Activated gamma-delta T cell treated with Interleukin-2 at 50 U/mL for 16 hours (primary cell): ENCODE results near the gene CHD1L.
"Not testable (repeated sequence)": the region's sequence is repeated elsewhere in the genome, so short reads cannot be mapped to it uniquely, and the experiment has no call there.

Experiments
- DNase-seq: peaks from one replicate; pipeline ENCODE4 v3.0.0-alpha.2; 2020

Gene CHD1L

GRCh38 chr1:147242449-147243227 lies at the start of gene CHD1L:
Gene CHD1L, plus strand, starts transcription at chr1:147242684. Its CDS starts 20 bp downstream, at chr1:147242704.
- peak; percentile 92 for DNase-seq

DNA sequence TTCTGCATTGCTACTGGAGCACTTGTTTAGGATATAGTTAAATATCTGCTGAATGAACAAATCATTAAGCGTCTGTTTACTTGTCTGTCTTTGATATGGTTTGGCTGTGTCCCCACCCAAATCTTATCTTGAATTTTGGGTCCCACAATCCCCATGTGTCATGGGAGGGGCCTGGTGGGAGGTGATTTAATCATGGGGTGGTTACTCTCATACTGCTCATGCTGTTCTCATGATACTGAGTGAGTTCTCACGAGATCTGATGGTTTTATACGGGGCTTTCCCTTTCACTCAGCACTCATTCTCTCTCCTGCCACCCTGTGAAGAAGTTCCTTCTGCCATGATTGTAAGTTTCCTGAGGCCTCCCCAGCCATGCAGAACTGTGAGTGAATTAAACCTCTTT lies 45.2 kb upstream of the CHD1L start:
- not testable (repeated sequence) for DNase-seq

DNA sequence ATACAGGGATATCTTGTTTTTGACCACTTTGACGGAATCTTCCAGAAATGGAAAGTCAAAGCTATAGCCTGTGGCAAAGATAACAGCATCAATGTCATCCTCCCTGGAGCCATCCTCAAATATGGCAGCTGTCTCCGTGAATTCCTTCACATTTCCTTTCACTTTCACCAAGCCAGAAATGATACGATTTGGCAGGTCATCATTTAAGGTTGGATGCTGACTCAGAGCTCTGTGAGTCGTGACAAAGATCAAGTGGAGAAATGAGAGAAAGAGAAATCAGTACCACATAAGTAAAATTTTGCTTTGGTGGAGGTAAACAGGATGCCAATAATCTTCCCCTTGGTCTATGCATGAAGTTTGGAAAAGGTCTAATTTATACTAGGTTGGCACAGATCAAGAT lies 41.2 kb upstream of the CHD1L start:
- DNase-seq, result no peak

- no peak for DNase-seq
These were observed 40.7 kb upstream of the CHD1L start for GRCh38 chr1:147201786-147202185.

DNA sequence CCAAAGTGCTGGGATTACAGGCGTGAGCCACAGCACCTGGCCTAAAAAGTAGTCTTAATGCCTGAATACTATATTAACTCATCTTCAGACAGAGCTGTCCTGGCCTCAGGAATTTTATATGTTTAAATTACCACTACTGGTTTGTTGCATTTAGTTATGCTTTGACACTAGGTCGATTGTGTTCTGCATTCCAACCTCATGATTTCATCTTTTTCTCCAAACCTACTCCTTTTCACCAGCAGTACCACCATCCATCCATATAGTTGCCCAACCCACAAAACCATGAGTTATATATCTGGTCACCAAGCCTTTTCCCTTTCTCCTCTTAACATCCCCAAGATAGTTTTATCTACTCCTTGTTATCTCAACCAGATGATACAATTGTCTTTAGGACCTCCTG lies 39.9 kb upstream of the CHD1L start:
- DNase-seq, result no peak

GRCh38 chr1:147204080-147204479 lies 38.4 kb upstream of the CHD1L start:
- DNase-seq, result no peak

DNA sequence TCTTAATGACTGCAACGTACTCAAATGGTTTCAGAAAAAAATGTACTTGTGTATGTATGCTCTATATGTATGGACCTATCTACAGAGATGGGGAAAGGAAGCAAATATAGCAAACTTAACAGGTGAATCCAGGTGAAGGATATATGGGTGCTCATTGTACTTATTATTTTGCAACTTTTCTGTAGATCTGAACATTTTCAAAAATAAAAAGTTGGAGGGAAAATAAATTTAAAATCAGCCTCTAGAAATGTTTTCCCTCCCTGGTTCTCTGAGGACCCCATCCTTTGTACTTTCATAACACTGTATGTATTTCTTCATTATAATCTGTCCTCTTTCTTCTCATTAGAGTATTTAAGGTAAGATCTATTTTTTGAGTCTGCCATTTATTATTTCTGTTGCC lies 35.3 kb upstream of the CHD1L start:
- no peak for DNase-seq

DNA sequence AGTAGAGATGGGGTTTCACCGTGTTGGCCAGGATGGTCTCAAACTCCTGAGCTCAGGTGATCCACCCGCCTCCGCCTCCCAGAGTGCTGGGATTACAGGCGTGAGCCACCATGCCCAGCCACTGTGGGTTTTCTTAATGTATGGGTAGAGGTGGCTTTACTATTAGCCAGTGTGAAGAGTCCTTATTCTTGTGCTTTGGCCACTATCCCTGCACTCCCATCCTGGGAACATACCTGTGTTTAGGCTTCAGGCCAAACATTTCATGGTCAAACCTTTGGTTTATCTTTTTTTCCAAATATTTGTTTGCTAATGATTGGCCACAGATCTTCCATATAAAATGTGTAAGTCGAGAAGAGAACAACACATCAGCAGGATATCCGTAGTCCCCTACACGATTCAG lies 33.9 kb upstream of the CHD1L start:
- no peak for DNase-seq

DNA sequence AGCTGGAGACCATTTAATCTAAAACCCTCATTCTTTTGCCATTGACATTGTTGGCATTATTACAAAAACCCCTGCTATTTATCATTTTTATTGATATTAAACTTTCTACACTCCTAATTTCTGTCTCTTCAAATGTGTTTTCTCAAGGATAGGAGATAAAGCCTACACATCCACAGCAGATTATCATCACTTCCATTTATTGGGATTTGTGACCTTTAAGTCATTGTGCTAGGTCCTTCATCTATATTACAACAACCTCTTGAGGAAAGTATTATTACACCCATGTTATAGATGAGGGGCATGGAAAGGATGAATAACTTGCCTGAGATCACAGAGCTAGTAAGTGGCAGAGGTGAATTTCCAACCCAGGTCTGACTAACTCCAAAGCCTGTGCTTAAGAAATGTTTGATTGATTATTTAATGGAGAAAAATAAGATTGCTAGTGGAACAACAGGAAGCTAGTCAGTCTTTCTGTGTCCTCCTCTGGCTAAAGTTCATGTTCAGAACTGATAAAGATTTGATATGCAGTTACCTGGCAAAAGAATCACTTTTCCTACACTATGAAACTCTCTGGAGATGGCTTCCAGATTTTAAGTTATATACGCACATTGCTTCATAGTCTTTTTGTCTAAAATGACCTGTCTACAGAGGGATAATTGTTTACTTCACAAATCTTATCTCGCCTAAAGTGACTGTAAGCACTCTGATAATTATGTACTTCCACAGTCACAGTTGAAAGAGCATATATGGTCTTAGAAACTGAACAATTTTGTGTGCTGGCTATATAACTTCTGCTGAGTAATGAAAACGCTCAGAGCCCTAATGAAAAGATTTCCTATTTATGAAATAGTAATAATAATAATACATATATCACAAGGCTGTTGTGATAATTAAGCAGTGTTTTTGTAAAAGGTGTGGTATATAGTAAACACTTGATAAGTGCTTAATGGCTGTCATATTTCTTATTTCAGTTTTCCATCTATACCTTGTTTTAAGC lies 32.4 kb upstream of the CHD1L start:
- DNase-seq, result no peak

GRCh38 chr1:147210987-147211386 lies 31.5 kb upstream of the CHD1L start:
- DNase-seq, result no peak

DNA sequence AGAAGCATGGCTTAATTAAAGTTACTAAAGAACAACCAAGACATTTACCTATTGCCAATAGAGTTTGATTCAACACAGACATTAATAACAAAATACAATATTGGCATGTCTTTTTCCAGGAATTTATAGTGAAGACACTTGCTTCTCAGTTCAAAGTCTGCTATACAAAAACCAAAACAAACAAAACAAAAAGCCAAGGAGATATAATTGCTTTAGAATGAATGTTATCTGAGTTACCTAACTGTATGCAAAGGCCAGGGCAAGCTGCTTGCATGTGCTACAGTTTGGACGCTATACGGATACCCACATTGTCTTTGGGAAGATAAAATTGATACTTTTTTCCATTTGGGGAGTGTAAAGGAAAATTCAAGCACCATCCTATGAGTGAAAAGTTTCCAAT lies 30.9 kb upstream of the CHD1L start:
- DNase-seq, result no peak

- no peak for DNase-seq
These were observed 29.2 kb upstream of the CHD1L start for GRCh38 chr1:147213271-147213670.

GRCh38 chr1:147214325-147214724 lies 28.2 kb upstream of the CHD1L start:
- DNase-seq, result no peak

- DNase-seq, result no peak
These were observed 27.5 kb upstream of the CHD1L start for GRCh38 chr1:147214842-147215539.

DNA sequence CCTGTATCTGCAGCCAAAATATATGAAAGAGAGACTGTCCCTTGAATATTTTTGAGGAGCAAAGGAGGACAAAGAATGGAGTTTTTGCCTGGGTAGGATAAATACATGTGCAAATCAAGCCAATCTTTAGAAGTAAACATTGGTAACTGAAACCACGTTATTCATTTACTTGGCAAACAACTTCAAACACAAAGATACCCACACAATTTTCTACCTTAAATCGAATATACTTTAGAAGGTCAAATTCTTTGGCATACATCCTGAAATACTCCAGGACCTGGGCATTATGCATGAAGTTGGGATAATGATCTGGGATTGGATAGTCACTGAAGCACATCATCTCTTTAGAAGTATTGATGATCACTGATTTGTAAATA lies 27.0 kb upstream of the CHD1L start:
- DNase-seq, result no peak

DNA sequence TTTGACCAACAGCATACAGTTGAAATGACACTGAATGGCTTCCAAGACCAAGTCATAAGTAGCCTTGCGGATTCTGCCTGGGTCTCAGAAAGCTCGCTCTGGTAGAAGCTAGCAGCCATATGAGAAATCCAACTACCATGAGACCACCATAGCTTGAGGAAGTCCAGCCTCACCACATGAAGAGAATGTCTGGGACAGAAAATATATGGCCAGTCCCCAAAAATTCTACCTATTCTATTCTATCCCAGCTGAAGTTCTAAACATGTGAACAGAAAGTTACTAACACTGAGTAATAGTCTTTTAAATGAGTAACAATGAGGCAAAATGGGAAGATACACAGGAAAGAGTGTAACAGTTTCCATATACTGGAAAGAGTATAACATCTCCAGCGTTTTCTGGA lies 26.4 kb upstream of the CHD1L start:
- DNase-seq, result no peak

GRCh38 chr1:147217141-147217540 lies 25.3 kb upstream of the CHD1L start:
- DNase-seq, result no peak

- no peak for DNase-seq
These were observed 23.9 kb upstream of the CHD1L start for GRCh38 chr1:147218606-147219005.

GRCh38 chr1:147223740-147224615 lies 18.5 kb upstream of the CHD1L start:
- no peak for DNase-seq

GRCh38 chr1:147225193-147225730 lies 17.2 kb upstream of the CHD1L start, which contains the start of gene FMO5:
Gene FMO5, minus strand, starts transcription at chr1:147225339. Its CDS starts 310 bp downstream, at chr1:147225029.
- DNase-seq, result peak; percentile 44

DNA sequence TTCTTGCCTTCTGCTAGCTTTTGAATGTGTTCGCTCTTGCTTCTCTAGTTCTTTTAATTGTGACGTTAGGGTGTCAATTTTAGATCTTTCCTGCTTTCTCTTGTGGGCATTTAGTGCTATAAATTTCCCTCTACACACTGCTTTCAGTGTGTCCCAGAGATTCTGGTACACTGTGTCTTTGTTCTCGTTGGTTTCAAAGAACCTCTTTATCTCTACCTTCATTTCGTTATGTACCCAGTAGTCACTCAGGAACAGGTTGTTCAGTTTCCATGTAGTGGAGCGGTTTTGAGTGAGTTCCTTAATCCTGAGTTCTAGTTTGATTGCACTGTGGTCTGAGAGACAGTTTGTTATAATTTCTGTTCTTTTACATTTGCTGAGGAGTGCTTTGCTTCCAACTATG lies 11.5 kb upstream of the CHD1L start:
- not testable (repeated sequence) for DNase-seq

GRCh38 chr1:147233903-147234302 lies 8.6 kb upstream of the CHD1L start:
- not testable (repeated sequence) for DNase-seq
